GM21526 (cell line): ENCODE measurements around the gene RCE1.

Experiments
- ATAC-seq: cut with Tn5 transposase; IDR thresholded peaks from one replicate; pipeline ENCODE4 v1.9.1; 2021; ENCODE audit warnings: moderate library complexity; ENCODE audit not compliant: unreplicated experiment, low FRiP score

The RCE1 gene

DNA sequence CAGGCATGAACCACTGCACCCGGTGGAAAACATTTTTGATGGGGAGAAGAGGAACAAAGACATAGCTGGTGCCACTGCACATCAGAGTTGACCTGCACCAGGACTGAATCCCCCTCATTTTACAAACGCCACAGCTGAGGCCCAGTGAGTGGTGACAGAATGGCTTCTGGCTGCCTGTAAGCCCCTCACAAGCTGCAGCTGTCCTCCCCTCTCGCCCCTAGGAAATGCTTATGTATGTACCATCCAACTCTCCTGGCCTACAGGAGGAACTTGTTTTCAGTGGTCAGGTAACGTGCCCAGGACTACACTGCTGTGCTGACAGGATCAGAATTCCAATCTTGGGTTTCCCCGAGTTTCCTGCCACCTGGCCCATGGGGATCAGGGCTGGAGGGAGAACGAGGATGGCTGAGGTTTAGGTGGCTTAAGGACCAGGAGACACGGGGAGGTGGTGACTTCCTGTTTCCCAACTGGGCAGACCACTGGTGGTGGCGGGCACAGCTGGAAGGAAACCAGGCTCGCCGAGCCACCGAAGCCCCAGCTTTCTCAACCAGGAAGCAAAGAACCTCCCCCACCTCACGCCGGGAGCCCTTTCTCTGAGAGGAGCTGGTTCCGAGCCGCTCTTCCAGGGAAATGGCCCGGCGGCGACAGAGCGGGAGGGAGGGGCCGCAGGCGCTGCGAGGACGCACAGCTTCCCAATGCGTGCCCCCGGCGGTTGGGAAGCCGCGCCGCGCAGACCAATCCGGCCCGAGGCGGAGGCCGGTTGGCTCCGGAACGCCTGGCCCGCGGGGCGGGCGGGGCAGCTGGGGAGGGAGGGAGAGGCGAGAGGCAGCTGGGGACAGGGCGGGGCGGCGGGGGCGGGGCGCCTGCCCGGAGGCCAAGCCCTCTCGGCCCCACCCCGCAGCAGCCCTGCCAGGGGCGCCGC, 12.6 kb downstream of the RCE1 start:
- peak; percentile 44 for ATAC-seq

- ATAC-seq, result peak; percentile 41
Measured at GRCh38 chr11:66856496-66857233, 13.4 kb downstream of the RCE1 start, which contains the start of gene LRFN4. LRFN4 (plus strand) TSS chr11:66857064; CDS start chr11:66857745, 681 bp downstream.

GRCh38 chr11:66857234-66857926, 14.1 kb downstream of the RCE1 start:
- ATAC-seq, result no peak

DNA sequence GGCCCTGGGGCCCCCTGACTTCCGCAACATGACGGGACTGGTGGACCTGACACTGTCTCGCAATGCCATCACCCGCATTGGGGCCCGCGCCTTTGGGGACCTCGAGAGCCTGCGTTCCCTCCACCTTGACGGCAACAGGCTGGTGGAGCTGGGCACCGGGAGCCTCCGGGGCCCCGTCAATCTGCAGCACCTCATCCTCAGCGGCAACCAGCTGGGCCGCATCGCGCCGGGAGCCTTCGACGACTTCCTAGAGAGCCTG, 14.6 kb downstream of the RCE1 start:
- no peak for ATAC-seq

DNA sequence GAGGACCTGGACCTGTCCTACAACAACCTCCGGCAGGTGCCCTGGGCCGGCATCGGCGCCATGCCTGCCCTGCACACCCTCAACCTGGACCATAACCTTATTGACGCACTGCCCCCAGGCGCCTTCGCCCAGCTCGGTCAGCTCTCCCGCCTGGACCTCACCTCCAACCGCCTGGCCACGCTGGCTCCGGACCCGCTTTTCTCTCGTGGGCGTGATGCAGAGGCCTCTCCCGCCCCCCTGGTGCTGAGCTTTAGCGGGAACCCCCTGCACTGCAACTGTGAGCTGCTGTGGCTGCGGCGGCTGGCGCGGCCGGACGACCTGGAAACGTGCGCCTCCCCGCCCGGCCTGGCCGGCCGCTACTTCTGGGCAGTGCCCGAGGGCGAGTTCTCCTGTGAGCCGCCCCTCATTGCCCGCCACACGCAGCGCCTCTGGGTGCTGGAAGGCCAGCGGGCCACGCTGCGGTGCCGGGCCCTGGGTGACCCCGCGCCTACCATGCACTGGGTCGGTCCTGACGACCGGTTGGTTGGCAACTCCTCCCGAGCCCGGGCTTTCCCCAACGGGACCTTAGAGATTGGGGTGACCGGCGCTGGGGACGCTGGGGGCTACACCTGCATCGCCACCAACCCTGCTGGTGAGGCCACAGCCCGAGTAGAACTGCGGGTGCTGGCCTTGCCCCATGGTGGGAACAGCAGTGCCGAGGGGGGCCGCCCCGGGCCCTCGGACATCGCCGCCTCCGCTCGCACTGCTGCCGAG, 15.1 kb downstream of the RCE1 start:
- ATAC-seq, result no peak

- no peak for ATAC-seq
Measured at GRCh38 chr11:66858939-66859685, 15.9 kb downstream of the RCE1 start.

DNA sequence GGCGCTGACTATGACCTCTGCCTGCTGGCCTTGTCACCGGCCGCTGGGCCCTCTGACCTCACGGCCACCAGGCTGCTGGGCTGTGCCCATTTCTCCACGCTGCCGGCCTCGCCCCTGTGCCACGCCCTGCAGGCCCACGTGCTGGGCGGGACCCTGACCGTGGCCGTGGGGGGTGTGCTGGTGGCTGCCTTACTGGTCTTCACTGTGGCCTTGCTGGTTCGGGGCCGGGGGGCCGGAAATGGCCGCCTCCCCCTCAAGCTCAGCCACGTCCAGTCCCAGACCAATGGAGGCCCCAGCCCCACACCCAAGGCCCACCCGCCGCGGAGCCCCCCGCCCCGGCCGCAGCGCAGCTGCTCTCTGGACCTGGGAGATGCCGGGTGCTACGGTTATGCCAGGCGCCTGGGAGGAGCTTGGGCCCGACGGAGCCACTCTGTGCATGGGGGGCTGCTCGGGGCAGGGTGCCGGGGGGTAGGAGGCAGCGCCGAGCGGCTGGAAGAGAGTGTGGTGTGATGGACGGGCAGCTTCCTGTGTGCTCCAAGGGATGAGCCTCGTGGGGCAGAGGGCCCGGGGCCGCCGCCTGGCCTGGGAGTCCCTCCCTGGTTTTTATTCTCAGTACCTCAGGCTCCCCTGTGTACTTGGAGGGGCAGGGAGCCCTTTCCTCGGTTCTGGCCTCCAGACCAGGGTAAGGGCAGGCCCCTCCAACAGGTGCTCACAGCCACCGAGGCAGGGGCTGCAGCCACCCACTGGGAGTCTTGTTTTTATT, 16.6 kb downstream of the RCE1 start:
- ATAC-seq, result no peak

GRCh38 chr11:66860449-66860831, 17.2 kb downstream of the RCE1 start:
- ATAC-seq, result no peak

- ATAC-seq, result no peak
Measured at GRCh38 chr11:66861038-66861773, 18.0 kb downstream of the RCE1 start.

DNA sequence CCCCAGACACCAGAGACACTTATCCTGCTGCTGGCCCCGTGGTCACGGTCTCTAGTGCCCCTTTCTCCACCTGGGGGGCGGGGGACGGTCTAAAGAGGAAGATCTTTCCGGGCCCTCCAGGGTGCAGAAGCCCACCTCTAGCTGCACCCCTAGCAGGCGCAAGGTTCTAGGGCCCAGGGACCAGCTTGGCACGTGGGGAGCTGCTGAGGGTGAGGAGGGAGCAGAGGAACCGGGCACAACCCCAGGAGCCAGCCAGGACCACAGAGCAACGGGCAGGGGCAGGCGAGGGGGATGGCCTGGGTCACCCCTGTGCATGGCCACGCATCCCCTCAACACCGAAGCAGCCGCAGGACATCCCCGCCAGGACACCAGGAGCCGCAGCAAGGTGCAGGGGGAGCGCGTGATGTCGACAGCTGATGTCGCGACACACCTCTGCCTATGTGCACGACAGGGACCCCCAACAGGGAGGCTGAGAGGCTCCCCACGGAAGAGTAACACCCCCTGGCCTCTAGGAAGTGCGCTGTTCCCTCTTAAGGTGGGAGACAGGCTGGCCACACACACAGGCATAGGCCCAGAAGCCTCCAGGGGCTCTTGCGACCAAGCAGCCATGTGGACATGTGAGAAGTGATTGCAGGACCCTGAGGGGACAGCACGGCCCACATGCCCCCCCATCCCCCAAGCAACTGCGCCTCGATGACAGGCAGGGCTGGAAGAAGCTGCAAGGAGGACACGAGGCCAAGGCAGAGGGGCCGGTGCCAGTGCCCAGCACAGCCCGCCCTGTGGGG, 18.7 kb downstream of the RCE1 start:
- ATAC-seq, result no peak

- no peak for ATAC-seq
Measured at GRCh38 chr11:66862559-66863037, 19.4 kb downstream of the RCE1 start.

DNA sequence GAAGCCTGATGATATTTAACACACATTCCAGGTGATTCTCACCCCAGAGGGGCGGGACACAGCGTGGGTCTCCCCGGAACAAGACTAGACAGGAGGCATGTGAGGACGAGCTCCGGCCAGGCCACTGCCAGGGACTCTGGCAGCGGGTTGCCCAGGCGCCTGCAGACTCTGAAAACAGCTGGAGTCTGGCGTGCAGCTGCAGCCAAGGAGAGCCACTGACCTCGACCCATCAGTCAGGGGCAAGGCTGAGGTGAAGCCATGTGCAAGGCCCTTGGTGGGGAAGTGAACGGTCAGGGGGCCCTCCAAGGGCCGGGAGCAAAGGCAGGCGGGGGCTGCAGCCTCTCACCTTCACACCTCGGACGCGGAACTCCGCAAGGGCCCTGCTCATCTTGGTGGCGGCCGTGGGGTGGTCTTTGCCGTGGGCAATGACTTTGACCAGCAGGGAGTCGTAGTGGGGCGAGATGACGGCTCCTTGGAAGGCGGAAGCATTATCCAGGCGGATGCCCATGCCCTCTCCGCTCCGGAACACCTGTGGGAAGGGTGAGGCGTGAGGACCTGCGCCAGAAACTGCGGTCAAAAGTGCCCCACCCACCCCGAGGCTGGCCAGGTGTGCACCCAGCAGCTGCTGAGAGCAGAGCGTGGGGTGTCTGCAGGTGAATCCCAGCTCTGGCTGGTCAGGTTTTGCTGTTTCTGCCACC, 20.3 kb downstream of the RCE1 start:
- ATAC-seq, result no peak

GRCh38 chr11:66864172-66864901, 21.1 kb downstream of the RCE1 start:
- no peak for ATAC-seq

DNA sequence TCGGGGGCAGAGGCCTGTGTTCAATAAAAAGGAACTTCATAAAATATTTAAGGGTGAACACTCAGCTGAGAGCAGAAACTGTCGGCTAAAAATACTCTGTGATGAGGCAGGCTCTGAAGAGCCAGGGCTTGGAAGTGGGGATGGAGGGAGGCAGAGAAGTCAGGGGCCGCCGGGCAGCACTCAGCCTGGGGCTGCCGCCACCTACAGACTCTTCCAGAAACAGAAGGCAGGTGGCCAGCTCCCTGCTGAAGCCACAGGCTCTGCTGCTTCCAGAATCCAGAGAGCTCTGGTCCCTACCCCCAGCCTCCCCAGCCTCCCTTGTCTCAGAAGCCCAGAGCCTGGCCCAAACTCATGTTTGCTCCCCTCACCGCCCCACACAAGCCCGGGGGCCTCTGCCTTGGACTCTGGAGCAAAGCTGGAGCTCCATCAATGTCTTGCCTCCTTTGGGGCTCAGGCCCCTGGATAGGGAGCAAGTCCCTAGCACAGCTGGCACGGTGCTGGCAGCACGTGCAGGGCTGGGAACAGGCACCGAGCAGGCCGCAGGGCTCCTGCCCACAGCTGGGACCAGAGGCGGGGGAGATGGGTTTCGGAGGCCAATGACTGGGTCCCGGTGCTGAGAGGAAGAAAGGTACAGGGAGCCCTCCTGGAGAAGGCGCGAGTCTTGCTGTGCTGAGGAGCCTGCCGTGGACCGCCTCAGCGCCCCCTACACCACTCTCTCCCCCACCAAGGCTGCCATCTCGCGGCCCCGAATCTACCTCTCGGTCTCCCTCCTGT, 21.9 kb downstream of the RCE1 start:
- no peak for ATAC-seq

- ATAC-seq, result no peak
Measured at GRCh38 chr11:66866007-66866406, 22.8 kb downstream of the RCE1 start.
